Measurements from ENCODE around the gene ORM1.

Gene ORM1

GRCh38 chr9:114300153-114300845 is 22.6 kb upstream of the ORM1 start:
- no peak overlapping the region for H3K4me3 ChIP-seq (ENCODE audit: low read length in 2 of 2)
- no peak overlapping the region for H3K27ac ChIP-seq (ENCODE audit: low read length)
- no peak overlapping the region for H3K9ac ChIP-seq (ENCODE audit: low read length in 2 of 2)
- no peaks in the 10 kb centered on the region for H3K27me3 ChIP-seq (ENCODE audit: control insufficient read depth in 1 of 2, insufficient read depth in 2 of 2, low read length in 2 of 2)
- H3K4me1 ChIP-seq (ENCODE audit: control insufficient read depth, insufficient read depth, low read length) = no peaks in the 10 kb centered on the region
- peaks cover 3 to 5% of the 10 kb centered on the region in 2 donors for H3K36me3 ChIP-seq (ENCODE audit: control insufficient read depth in 2 of 2, insufficient read depth in 2 of 2, low read length in 2 of 2)
- H3K9me3 ChIP-seq (ENCODE audit: control insufficient read depth in 2 of 2, low read length in 2 of 2) = peaks cover 0 to 3% of the 10 kb centered on the region in 2 donors

DNA sequence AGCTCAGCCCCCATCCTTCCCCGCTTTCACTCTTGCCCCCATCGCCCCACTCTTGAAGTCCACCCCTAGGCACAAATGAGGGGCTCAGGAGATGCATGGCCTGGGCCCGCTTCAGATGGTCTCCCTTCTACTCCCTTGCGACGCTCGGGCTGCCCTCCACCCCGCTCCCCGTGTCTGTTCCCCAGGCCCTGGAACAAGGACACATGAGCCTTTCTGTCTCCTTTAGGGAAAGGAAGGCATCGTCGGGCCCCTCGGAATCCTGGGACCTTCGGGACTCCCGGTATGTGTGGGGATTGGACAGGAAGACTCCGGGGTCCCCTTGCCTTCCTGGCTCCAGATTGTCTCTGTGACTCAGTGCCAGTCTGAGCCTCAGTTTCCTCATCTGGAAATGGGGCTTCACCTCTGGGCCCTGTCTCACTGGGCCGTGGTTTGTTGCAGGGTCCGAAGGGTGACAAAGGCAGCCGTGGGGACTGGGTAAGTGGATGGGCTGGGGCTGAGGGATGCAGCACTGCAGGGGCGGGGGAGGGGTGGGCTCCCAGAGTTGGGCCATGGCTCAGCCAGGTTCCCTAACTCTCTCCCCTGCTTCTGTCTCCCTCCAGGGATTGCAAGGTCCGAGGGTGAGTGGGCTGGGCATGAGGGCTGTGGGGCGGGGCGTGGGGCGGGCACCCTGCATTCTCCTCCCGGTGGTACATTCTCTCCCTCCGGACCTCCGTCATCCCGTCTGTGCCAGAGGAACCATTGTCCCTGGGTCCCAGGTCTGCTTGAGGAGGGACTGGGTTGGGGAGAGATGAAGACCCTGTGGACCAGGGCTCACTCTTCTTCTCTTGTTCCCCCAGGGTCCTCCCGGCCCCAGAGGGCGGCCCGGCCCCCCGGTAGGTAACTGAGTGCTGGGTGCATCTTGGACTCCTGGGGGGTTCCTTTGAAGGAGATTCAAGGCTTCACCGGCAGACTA is 21.8 kb upstream of the ORM1 start:
- Histone ChIP-seq H3K4me3 (ENCODE audit: low read length in 2 of 2) (no peak overlapping the region), H3K36me3 (ENCODE audit: control insufficient read depth in 2 of 2, insufficient read depth in 2 of 2, low read length in 2 of 2) (peaks cover 3 to 4% of the 10 kb centered on the region in 2 donors), H3K4me1 (ENCODE audit: control insufficient read depth, insufficient read depth, low read length) (peaks cover 4% of the 10 kb centered on the region), H3K27me3 (ENCODE audit: control insufficient read depth in 1 of 2, insufficient read depth in 2 of 2, low read length in 2 of 2) (no peaks in the 10 kb centered on the region), H3K27ac (ENCODE audit: low read length) (no peak overlapping the region), H3K9ac (ENCODE audit: low read length in 2 of 2) (no peak overlapping the region), H3K9me3 (ENCODE audit: control insufficient read depth in 2 of 2, low read length in 2 of 2) (peaks cover 0 to 3% of the 10 kb centered on the region in 2 donors)

DNA sequence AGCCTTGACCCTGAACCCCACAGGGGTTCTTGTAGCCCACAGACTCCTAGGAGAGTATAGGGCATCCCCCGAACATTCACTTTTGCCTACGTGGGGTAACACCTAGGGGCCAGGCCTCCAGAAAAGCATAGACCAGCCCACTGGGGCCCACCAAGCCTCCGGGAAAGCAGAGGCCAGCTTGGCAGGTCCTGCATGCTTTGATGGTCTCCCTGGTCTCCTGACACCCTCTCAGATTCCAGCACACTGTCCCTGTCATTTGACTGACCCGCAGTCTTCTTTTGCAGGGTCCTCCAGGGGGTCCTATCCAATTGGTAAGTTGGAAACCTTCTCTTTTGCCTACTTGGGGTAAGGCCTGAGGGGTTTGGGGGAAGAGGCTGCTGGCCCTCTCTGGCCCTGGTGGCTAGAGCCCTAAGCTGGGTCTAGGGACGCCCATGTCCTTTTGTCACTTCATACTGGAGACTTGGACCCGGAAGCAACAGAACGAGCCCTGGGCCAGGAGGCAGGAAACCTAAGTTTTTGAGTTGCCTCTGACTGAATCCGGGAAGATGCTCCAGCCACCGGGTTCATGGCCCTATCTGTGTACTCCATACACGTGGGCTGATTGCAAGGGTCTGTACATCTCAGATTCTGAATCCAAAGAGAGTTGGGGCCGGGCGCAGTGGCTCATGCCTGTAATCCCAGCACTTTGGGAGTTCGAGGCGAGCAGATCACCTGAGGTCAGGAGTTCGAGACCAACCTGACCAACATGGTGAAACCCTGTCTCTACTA is 20.9 kb upstream of the ORM1 start:
- Histone ChIP-seq H3K27me3 (ENCODE audit: control insufficient read depth in 1 of 2, insufficient read depth in 2 of 2, low read length in 2 of 2) (no peaks in the 10 kb centered on the region), H3K36me3 (ENCODE audit: control insufficient read depth in 2 of 2, insufficient read depth in 2 of 2, low read length in 2 of 2) (peaks cover 0 to 3% of the 10 kb centered on the region in 2 donors), H3K9ac (ENCODE audit: low read length in 2 of 2) (no peak overlapping the region), H3K4me1 (ENCODE audit: control insufficient read depth, insufficient read depth, low read length) (peaks cover 4% of the 10 kb centered on the region), H3K27ac (ENCODE audit: low read length) (no peak overlapping the region), H3K4me3 (ENCODE audit: low read length in 2 of 2) (no peak overlapping the region), H3K9me3 (ENCODE audit: control insufficient read depth in 2 of 2, low read length in 2 of 2) (no peaks in the 10 kb centered on the region)

DNA sequence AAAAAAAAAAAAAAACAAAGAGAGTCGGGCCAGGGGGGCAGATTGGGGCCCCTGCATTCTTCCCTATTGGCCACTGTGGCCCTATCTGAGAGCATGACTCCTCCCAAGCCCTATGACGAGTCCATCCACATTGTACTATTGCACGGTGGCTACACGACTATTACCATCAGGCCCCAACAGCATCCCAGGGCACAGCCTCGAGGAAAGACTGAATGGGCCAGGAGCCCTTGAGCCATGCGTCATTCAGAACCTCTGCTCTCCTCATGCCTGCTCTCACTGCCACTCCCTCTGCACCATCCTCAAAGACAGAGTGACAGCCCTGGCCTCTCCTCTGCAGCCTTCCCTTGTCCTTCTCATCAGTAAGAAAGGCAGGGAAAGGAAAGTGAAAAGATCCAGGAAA is 20.2 kb upstream of the ORM1 start:
- Histone ChIP-seq H3K27me3 (ENCODE audit: control insufficient read depth in 1 of 2, insufficient read depth in 2 of 2, low read length in 2 of 2) (no peaks in the 10 kb centered on the region), H3K9ac (ENCODE audit: low read length in 2 of 2) (no peak overlapping the region), H3K9me3 (ENCODE audit: control insufficient read depth in 2 of 2, low read length in 2 of 2) (no peaks in the 10 kb centered on the region), H3K4me3 (ENCODE audit: low read length in 2 of 2) (no peak overlapping the region), H3K27ac (ENCODE audit: low read length) (no peak overlapping the region), H3K4me1 (ENCODE audit: control insufficient read depth, insufficient read depth, low read length) (peaks cover 4% of the 10 kb centered on the region), H3K36me3 (ENCODE audit: control insufficient read depth in 2 of 2, insufficient read depth in 2 of 2, low read length in 2 of 2) (peaks cover 0 to 3% of the 10 kb centered on the region in 2 donors)

GRCh38 chr9:114303571-114303970 is 19.3 kb upstream of the ORM1 start:
- H3K27ac ChIP-seq (ENCODE audit: low read length) = no peak overlapping the region
- no peaks in the 10 kb centered on the region for H3K9me3 ChIP-seq (ENCODE audit: control insufficient read depth in 2 of 2, low read length in 2 of 2)
- peaks cover 4% of the 10 kb centered on the region for H3K4me1 ChIP-seq (ENCODE audit: control insufficient read depth, insufficient read depth, low read length)
- no peak overlapping the region for H3K4me3 ChIP-seq (ENCODE audit: low read length in 2 of 2)
- H3K27me3 ChIP-seq (ENCODE audit: control insufficient read depth in 1 of 2, insufficient read depth in 2 of 2, low read length in 2 of 2) = no peaks in the 10 kb centered on the region
- H3K36me3 ChIP-seq (ENCODE audit: control insufficient read depth in 2 of 2, insufficient read depth in 2 of 2, low read length in 2 of 2) = peaks cover 0 to 7% of the 10 kb centered on the region in 2 donors
- H3K9ac ChIP-seq (ENCODE audit: low read length in 2 of 2) = no peak overlapping the region

DNA sequence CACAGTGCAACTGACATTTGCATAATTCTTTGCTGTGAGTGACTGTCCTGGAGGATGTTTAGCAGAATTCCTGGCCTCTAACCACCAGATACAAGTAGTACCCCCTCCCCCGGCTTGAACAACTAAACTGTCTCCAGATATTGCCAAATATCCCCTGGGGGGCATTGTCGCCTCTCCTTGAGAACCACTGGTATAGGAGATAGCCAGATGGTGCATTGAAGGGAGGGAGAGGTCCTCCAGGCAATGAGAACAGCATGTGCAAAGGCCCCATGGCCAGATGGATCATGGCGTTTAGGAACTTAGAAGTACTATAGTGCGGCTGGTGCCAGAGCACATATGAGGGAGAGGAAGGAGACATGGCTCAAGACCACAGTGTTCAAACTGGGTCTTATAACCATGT is 18.9 kb upstream of the ORM1 start:
- Histone ChIP-seq H3K27me3 (ENCODE audit: control insufficient read depth in 1 of 2, insufficient read depth in 2 of 2, low read length in 2 of 2) (no peaks in the 10 kb centered on the region), H3K36me3 (ENCODE audit: control insufficient read depth in 2 of 2, insufficient read depth in 2 of 2, low read length in 2 of 2) (peaks cover 0 to 9% of the 10 kb centered on the region in 2 donors), H3K4me3 (ENCODE audit: low read length in 2 of 2) (no peak overlapping the region), H3K9ac (ENCODE audit: low read length in 2 of 2) (no peak overlapping the region), H3K4me1 (ENCODE audit: control insufficient read depth, insufficient read depth, low read length) (peaks cover 4% of the 10 kb centered on the region), H3K9me3 (ENCODE audit: control insufficient read depth in 2 of 2, low read length in 2 of 2) (no peaks in the 10 kb centered on the region), H3K27ac (ENCODE audit: low read length) (no peak overlapping the region)

- Histone ChIP-seq H3K27me3 (ENCODE audit: control insufficient read depth in 1 of 2, insufficient read depth in 2 of 2, low read length in 2 of 2) (no peaks in the 10 kb centered on the region), H3K36me3 (ENCODE audit: control insufficient read depth in 2 of 2, insufficient read depth in 2 of 2, low read length in 2 of 2) (peaks cover 0 to 9% of the 10 kb centered on the region in 2 donors), H3K27ac (ENCODE audit: low read length) (no peak overlapping the region), H3K4me3 (ENCODE audit: low read length in 2 of 2) (no peak overlapping the region), H3K9ac (ENCODE audit: low read length in 2 of 2) (no peak overlapping the region), H3K9me3 (ENCODE audit: control insufficient read depth in 2 of 2, low read length in 2 of 2) (no peaks in the 10 kb centered on the region), H3K4me1 (ENCODE audit: control insufficient read depth, insufficient read depth, low read length) (peaks cover 4% of the 10 kb centered on the region)
Measured at GRCh38 chr9:114304416-114305188, 18.3 kb upstream of the ORM1 start.

DNA sequence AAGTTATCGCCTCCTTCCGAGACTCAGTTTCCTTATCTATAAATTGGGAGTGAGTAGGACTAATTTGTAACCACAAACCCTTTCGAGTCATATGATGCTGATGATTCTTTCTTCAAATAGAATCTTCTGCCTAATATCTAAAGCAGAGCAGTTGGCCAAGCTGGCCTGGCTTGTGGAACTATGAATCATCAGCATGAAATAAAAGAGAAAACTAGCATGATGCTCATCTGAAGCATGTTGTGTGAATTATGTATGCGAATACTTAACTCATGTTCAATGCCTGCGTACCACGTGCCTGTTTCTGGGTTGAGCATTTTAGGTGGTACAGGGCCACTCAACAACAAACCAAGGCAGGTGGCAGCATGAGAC is 15.0 kb upstream of the ORM1 start:
- Histone ChIP-seq H3K27me3 (ENCODE audit: control insufficient read depth in 1 of 2, insufficient read depth in 2 of 2, low read length in 2 of 2) (no peaks in the 10 kb centered on the region), H3K4me3 (ENCODE audit: low read length in 2 of 2) (no peak overlapping the region), H3K36me3 (ENCODE audit: control insufficient read depth in 2 of 2, insufficient read depth in 2 of 2, low read length in 2 of 2) (peaks cover 0 to 8% of the 10 kb centered on the region in 2 donors), H3K4me1 (ENCODE audit: control insufficient read depth, insufficient read depth, low read length) (peaks cover 4% of the 10 kb centered on the region), H3K9ac (ENCODE audit: low read length in 2 of 2) (no peak overlapping the region), H3K9me3 (ENCODE audit: control insufficient read depth in 2 of 2, low read length in 2 of 2) (no peaks in the 10 kb centered on the region), H3K27ac (ENCODE audit: low read length) (no peak overlapping the region)

GRCh38 chr9:114308361-114308950 is 14.4 kb upstream of the ORM1 start:
- no peak overlapping the region for H3K9ac ChIP-seq (ENCODE audit: low read length in 2 of 2)
- H3K36me3 ChIP-seq (ENCODE audit: control insufficient read depth in 2 of 2, insufficient read depth in 2 of 2, low read length in 2 of 2) = peaks cover 0 to 8% of the 10 kb centered on the region in 2 donors
- H3K4me3 ChIP-seq (ENCODE audit: low read length in 2 of 2) = no peak overlapping the region
- peaks cover 4% of the 10 kb centered on the region for H3K4me1 ChIP-seq (ENCODE audit: control insufficient read depth, insufficient read depth, low read length)
- no peak overlapping the region for H3K27ac ChIP-seq (ENCODE audit: low read length)
- H3K27me3 ChIP-seq (ENCODE audit: control insufficient read depth in 1 of 2, insufficient read depth in 2 of 2, low read length in 2 of 2) = no peaks in the 10 kb centered on the region
- H3K9me3 ChIP-seq (ENCODE audit: control insufficient read depth in 2 of 2, low read length in 2 of 2) = no peaks in the 10 kb centered on the region

DNA sequence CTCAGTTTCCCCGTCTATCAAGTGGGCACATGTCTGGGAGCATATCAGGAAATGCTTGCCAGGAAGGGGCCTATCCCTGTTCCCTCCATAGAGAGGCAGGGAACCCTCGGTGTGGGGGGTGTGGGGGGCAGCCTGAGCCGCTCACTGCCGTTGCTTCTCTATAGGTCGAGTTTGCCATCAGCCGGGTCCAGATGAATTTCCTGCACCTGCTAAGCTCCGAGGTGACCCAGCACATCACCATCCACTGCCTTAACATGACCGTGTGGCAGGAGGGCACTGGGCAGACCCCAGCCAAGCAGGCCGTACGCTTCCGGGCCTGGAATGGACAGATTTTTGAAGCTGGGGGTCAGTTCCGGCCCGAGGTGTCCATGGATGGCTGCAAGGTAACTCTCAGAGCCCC is 13.8 kb upstream of the ORM1 start:
- H3K27me3 ChIP-seq (ENCODE audit: control insufficient read depth in 1 of 2, insufficient read depth in 2 of 2, low read length in 2 of 2) = no peaks in the 10 kb centered on the region
- peaks cover 0 to 8% of the 10 kb centered on the region in 2 donors for H3K36me3 ChIP-seq (ENCODE audit: control insufficient read depth in 2 of 2, insufficient read depth in 2 of 2, low read length in 2 of 2)
- no peaks in the 10 kb centered on the region for H3K9me3 ChIP-seq (ENCODE audit: control insufficient read depth in 2 of 2, low read length in 2 of 2)
- H3K4me3 ChIP-seq (ENCODE audit: low read length in 2 of 2) = no peak overlapping the region
- peaks cover 4% of the 10 kb centered on the region for H3K4me1 ChIP-seq (ENCODE audit: control insufficient read depth, insufficient read depth, low read length)
- H3K9ac ChIP-seq (ENCODE audit: low read length in 2 of 2) = no peak overlapping the region
- no peak overlapping the region for H3K27ac ChIP-seq (ENCODE audit: low read length)
